SK-N-SH (cell line): ENCODE results near the gene DNPEP. TPM values are rescaled to one million over a fixed set of nuclear protein-coding genes. Genes with fewer than 3 reads are reported as not detected.

ENCODE experiments used
- CTCF ChIA-PET: fragments of 300-600, 350-600 bp; formaldehyde crosslinking; extraction: SDS; loops from one replicate; lab custom pipeline; 2021; lab: Yijun Ruan, JAX
- POLR2A ChIA-PET: fragments of 350-600 bp; sonication (Branson Sonifier 250); formaldehyde crosslinking; extraction: SDS; loops from one replicate; lab custom pipeline; 2020; ENCODE audit warnings: antibody characterized with exemption, inconsistent platforms; lab: Yijun Ruan, JAX
- DNase-seq: peaks from one replicate; pipeline ENCODE4 v3.0.0; 2012
- H2AFZ ChIP-seq: fragments of 200-600 bp; sonication (generic); 2 replicates; pipeline ENCODE4 v1.8.1; 2016; ENCODE audit warnings: antibody characterized with exemption, mild to moderate bottlenecking, low read depth
- H3F3A ChIP-seq: fragments of 200-600 bp; sonication (generic); replicated peaks from 2 replicates; pipeline ENCODE3; 2016; ENCODE audit warnings: antibody characterized with exemption, mild to moderate bottlenecking; ENCODE audit not compliant: insufficient read depth
- H3K27ac ChIP-seq, 2 experiments: fragments of 200-500 bp in 1 of 2; fragments of 200-600 bp in 1 of 2; sonication (Bioruptor generic) in 1 of 2; sonication (generic), shearing (Covaris generic) in 1 of 2; 2 replicates each; pipeline versions ENCODE4 v1.5.1 to v1.6.1; 2014 to 2016; ENCODE audit warnings: low read depth in 2 of 2, inconsistent platforms in 1 of 2, low read length in 1 of 2, mild to moderate bottlenecking in 1 of 2, mixed read lengths in 1 of 2
- H3K27me3 ChIP-seq: fragments of 200-600 bp; sonication (generic), shearing (Covaris generic); 2 replicates; pipeline ENCODE4 v1.6.1; 2016; ENCODE audit warnings: mixed run types; ENCODE audit not compliant: insufficient read depth
- H3K36me3 ChIP-seq, 2 experiments: fragments of 200-500 bp in 1 of 2; fragments of 200-600 bp in 1 of 2; sonication (Bioruptor generic) in 1 of 2; sonication (generic) in 1 of 2; replicated peaks in 1 of 2; 2 replicates each; pipeline versions ENCODE3 to v1.5.1; 2014 to 2016; ENCODE audit warnings: low read length in 1 of 2, mild to moderate bottlenecking in 1 of 2; ENCODE audit not compliant: insufficient read depth in 2 of 2, control insufficient read depth in 1 of 2
- H3K4me1 ChIP-seq, 2 experiments: fragments of 200-500 bp in 1 of 2; fragments of 200-600 bp in 1 of 2; sonication (Bioruptor generic) in 1 of 2; sonication (generic), shearing (Covaris generic) in 1 of 2; 2 replicates each; pipeline versions ENCODE4 v1.5.1 to v1.6.1; 2014 to 2016; ENCODE audit warnings: low read depth in 1 of 2, low read length in 1 of 2, mixed run types in 1 of 2; ENCODE audit not compliant: insufficient read depth in 2 of 2, control insufficient read depth in 1 of 2
- H3K4me2 ChIP-seq: fragments of 200-600 bp; sonication (generic), shearing (Covaris generic); 2 replicates; pipeline ENCODE4 v1.6.1; 2017; ENCODE audit warnings: mixed run types
- H3K4me3 ChIP-seq, 2 experiments: fragments of 200-500 bp in 1 of 2; fragments of 200-600 bp in 1 of 2; sonication (Bioruptor generic) in 1 of 2; sonication (generic), shearing (Covaris generic) in 1 of 2; 2 replicates each; pipeline versions ENCODE4 v1.5.1 to v1.8.1; 2014 to 2016; ENCODE audit warnings: low read depth in 2 of 2, inconsistent platforms in 1 of 2, low read length in 1 of 2, mild to moderate bottlenecking in 1 of 2, mixed read lengths in 1 of 2, moderate library complexity in 1 of 2
- H3K79me2 ChIP-seq: fragments of 200-600 bp; sonication (generic); 2 replicates; pipeline ENCODE4 v1.8.1; 2017; ENCODE audit warnings: mild to moderate bottlenecking; ENCODE audit not compliant: insufficient read depth
- H3K9ac ChIP-seq: fragments of 200-600 bp; sonication (generic); 2 replicates; pipeline ENCODE4 v1.6.1; 2017; ENCODE audit warnings: mixed run types
- H3K9me2 ChIP-seq: fragments of 200-600 bp; sonication (generic); 2 replicates; pipeline ENCODE4 v1.6.1; 2017; ENCODE audit warnings: mixed run types
- H3K9me3 ChIP-seq: fragments of 200-600 bp; sonication (generic); 2 replicates; pipeline ENCODE4 v1.6.1; 2017; ENCODE audit warnings: mixed run types, mild to moderate bottlenecking, moderate library complexity
- H4K20me1 ChIP-seq: fragments of 200-600 bp; sonication (generic); 2 replicates; pipeline ENCODE4 v1.6.1; 2017; ENCODE audit warnings: mild to moderate bottlenecking, mixed run types; ENCODE audit not compliant: insufficient read depth
- EP300 ChIP-seq, 2 experiments: IDR thresholded peaks; 2 replicates each; pipeline versions ENCODE4 v1.4.0 to v1.6.1; 2012; ENCODE audit warnings: borderline replicate concordance in 1 of 2, low read depth in 1 of 2, low read length in 1 of 2
- EZH2phosphoT487 ChIP-seq: fragments of 200-600 bp; sonication (generic); IDR thresholded peaks from 2 replicates; pipeline ENCODE4 v1.6.1; 2017; ENCODE audit warnings: low read depth, mixed run types, mild to moderate bottlenecking, antibody characterized with exemption, moderate library complexity, borderline replicate concordance
- FOSL2 ChIP-seq: IDR thresholded peaks from 2 replicates; pipeline ENCODE4 v1.4.0; 2012; ENCODE audit warnings: low read depth, mild to moderate bottlenecking, moderate library complexity, borderline replicate concordance
- JUND ChIP-seq: IDR thresholded peaks from 2 replicates; pipeline ENCODE4 v1.4.0; 2012
- MXI1 ChIP-seq: IDR thresholded peaks from 2 replicates; pipeline ENCODE4 v1.6.1; 2012; ENCODE audit warnings: mild to moderate bottlenecking, low read depth, low read length, improper control_type of control experiment
- NFIC ChIP-seq: IDR thresholded peaks from 2 replicates; pipeline ENCODE4 v1.4.0; 2012; ENCODE audit warnings: borderline replicate concordance
- NRF1 ChIP-seq: IDR thresholded peaks from 2 replicates; pipeline ENCODE4 v1.6.1; 2012; ENCODE audit warnings: low read depth, mild to moderate bottlenecking, low read length
- POLR2AphosphoS5 ChIP-seq: IDR thresholded peaks from 2 replicates; pipeline ENCODE4 v1.6.1; 2012; ENCODE audit warnings: low read depth, low read length
- RXRA ChIP-seq: IDR thresholded peaks from 2 replicates; pipeline ENCODE4 v1.4.0; 2012; ENCODE audit warnings: low read depth, mild to moderate bottlenecking, borderline replicate concordance
- SIN3A ChIP-seq: IDR thresholded peaks from 2 replicates; pipeline ENCODE4 v1.6.1; 2012; ENCODE audit warnings: low read depth, mild to moderate bottlenecking, low read length, moderate library complexity, borderline replicate concordance
- SMC3 ChIP-seq: IDR thresholded peaks from 2 replicates; pipeline ENCODE4 v1.6.1; 2012; ENCODE audit warnings: low read depth, low read length, improper control_type of control experiment
- TAF1 ChIP-seq: IDR thresholded peaks from 2 replicates; pipeline ENCODE4 v1.6.1; 2012; ENCODE audit warnings: low read depth, mild to moderate bottlenecking, low read length, moderate library complexity, borderline replicate concordance
- TCF12 ChIP-seq: IDR thresholded peaks from 2 replicates; pipeline ENCODE4 v1.4.0; 2012
- TEAD4 ChIP-seq: IDR thresholded peaks from 2 replicates; pipeline ENCODE4 v1.4.0; 2012; ENCODE audit warnings: mild to moderate bottlenecking, borderline replicate concordance; ENCODE audit not compliant: insufficient read depth
- YY1 ChIP-seq: IDR thresholded peaks from 2 replicates; pipeline ENCODE4 v1.4.0; 2012; ENCODE audit warnings: low read depth, mild to moderate bottlenecking
- WGBS: methylation state at CpG from one replicate; pipeline ENCODE4 v1.1.6; 2017; ENCODE audit warnings: low lambda C conversion rate; 5-methylcytosine and 5-hydroxymethylcytosine counted together
- polyA plus RNA-seq, 3 experiments: library from polyadenylated mRNA; depleted of rRNA; stranded (reverse); fragments of >200 nt; gene quantifications; 2 replicates each; pipeline ENCODE4 v1.2.3, GENCODE V29; 2012
- TF ChIP-seq, protein P1 (sequence below): IDR thresholded peaks from 2 replicates; pipeline ENCODE4 v1.4.0; 2012; ENCODE audit warnings: low read depth, borderline replicate concordance
- TF ChIP-seq, protein P2 (sequence below): IDR thresholded peaks from 2 replicates; pipeline ENCODE4 v1.4.0; 2012; ENCODE audit warnings: low read depth
- TF ChIP-seq, protein P3 (sequence below): fragments of 200-600 bp; sonication (generic); IDR thresholded peaks from 2 replicates; pipeline ENCODE4 v1.6.1; 2017; ENCODE audit warnings: antibody characterized with exemption, mild to moderate bottlenecking, moderate library complexity
- TF ChIP-seq, protein P4 (sequence below): IDR thresholded peaks from 2 replicates; pipeline ENCODE4; 2012

DNPEP gene
- polyA plus RNA-seq, 1 of the 3 experiments (the other 2 are of a cell fraction), result 80.7 TPM

DNA sequence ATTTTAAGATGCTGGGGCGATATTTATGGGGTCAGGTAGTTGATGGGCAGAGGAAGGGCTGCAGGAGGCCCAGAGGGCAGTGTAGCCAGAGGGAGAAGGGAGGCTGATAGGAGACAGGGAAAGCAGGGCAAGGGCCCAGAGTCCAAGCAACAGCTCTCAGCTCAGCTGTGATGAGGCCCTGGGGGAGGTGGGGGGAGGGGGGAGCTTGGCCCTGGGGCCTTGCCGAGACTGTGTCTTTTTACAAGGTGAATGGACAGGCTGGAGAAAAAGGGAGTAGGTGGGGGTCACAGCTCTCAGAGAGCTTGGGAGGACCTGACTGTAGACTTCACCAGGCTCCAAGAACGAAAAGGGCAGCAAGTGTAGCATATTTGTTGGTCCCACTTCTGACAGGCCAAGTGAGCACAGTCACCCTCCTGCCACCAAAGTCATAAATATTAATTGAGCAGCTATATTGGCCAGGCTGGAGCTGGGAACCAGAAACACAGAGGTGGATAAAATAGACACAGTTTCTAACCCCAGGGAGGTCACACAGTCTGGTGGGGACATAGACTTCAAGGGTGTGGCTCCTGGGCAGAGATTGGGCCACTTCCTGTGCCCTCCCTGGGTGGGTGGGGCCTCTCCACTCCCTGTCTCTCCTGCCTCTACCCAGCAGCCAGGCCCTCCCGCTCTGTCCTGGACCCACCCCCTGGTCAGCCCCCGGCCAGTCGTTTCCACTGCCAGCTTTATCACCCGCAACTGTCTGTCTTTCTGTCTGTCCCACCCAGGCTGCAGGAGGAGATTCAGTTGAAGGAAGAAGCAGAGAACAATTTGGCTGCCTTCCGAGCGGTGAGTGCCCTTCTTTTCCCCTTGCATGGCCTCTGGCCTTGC lies 31.9 kb upstream of the DNPEP start:
- Histone ChIP-seq H3K4me1 (no peaks in the 10 kb centered on the region; a peak in 1 of 4 replicates), H3K27ac (no peak overlapping the region), H3K79me2 (no peaks in the 10 kb centered on the region), H3K27me3 (no peaks in the 10 kb centered on the region), H3K36me3 (no peaks in the 10 kb centered on the region), H3K4me2 (no peak overlapping the region), H3K9me3 (no peaks in the 10 kb centered on the region), H3K9ac (no peak overlapping the region), H3K4me3 (no peak overlapping the region), H3K9me2 (no peaks in the 10 kb centered on the region), H2AFZ (no peak overlapping the region), H3F3A (no peaks in the 10 kb centered on the region), H4K20me1 (no peaks in the 10 kb centered on the region)
- DNase-seq, result no peak
- no peak for TF ChIP-seq RXRA
- TF ChIP-seq TEAD4, result no peak
- no peak for TF ChIP-seq EP300 (IDR thresholded peaks at IDR 0.05; ENCODE audit: borderline replicate concordance in 1 of 2, low read depth in 1 of 2, low read length in 1 of 2)
- TF ChIP-seq, protein P1, sequence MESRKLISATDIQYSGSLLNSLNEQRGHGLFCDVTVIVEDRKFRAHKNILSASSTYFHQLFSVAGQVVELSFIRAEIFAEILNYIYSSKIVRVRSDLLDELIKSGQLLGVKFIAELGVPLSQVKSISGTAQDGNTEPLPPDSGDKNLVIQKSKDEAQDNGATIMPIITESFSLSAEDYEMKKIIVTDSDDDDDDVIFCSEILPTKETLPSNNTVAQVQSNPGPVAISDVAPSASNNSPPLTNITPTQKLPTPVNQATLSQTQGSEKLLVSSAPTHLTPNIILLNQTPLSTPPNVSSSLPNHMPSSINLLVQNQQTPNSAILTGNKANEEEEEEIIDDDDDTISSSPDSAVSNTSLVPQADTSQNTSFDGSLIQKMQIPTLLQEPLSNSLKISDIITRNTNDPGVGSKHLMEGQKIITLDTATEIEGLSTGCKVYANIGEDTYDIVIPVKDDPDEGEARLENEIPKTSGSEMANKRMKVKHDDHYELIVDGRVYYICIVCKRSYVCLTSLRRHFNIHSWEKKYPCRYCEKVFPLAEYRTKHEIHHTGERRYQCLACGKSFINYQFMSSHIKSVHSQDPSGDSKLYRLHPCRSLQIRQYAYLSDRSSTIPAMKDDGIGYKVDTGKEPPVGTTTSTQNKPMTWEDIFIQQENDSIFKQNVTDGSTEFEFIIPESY, result no peak
- no peak for TF ChIP-seq TAF1
- TF ChIP-seq NFIC, result no peak
- TF ChIP-seq EZH2phosphoT487, result no peak
- TF ChIP-seq, protein P2, sequence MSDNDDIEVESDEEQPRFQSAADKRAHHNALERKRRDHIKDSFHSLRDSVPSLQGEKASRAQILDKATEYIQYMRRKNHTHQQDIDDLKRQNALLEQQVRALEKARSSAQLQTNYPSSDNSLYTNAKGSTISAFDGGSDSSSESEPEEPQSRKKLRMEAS, result no peak
- TF ChIP-seq, protein P3, sequence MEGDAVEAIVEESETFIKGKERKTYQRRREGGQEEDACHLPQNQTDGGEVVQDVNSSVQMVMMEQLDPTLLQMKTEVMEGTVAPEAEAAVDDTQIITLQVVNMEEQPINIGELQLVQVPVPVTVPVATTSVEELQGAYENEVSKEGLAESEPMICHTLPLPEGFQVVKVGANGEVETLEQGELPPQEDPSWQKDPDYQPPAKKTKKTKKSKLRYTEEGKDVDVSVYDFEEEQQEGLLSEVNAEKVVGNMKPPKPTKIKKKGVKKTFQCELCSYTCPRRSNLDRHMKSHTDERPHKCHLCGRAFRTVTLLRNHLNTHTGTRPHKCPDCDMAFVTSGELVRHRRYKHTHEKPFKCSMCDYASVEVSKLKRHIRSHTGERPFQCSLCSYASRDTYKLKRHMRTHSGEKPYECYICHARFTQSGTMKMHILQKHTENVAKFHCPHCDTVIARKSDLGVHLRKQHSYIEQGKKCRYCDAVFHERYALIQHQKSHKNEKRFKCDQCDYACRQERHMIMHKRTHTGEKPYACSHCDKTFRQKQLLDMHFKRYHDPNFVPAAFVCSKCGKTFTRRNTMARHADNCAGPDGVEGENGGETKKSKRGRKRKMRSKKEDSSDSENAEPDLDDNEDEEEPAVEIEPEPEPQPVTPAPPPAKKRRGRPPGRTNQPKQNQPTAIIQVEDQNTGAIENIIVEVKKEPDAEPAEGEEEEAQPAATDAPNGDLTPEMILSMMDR, result no peak
- TF ChIP-seq FOSL2, result no peak
- TF ChIP-seq SMC3, result no peak
- TF ChIP-seq NRF1, result no peak
- no peak for TF ChIP-seq TCF12
- no peak for TF ChIP-seq POLR2AphosphoS5
- no peak for TF ChIP-seq JUND
- no peak for TF ChIP-seq YY1
- TF ChIP-seq SIN3A, result no peak
- TF ChIP-seq, protein P4, sequence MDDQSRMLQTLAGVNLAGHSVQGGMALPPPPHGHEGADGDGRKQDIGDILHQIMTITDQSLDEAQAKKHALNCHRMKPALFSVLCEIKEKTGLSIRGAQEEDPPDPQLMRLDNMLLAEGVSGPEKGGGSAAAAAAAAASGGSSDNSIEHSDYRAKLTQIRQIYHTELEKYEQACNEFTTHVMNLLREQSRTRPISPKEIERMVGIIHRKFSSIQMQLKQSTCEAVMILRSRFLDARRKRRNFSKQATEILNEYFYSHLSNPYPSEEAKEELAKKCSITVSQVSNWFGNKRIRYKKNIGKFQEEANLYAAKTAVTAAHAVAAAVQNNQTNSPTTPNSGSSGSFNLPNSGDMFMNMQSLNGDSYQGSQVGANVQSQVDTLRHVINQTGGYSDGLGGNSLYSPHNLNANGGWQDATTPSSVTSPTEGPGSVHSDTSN, result no peak
- no peak for TF ChIP-seq MXI1
- CTCF ChIA-PET, result interaction anchor here (0.6 to 7.2 kb wide), 4 partner anchors 17 to 217 kb away, joined by 3 to 46 read pairs (median 4); a partner anchor contains a TSS
- 89% methylated on average over 8 of the region's 9 CpGs for WGBS
- POLR2A ChIA-PET, result no interaction called here
